Neural cell (in vitro differentiated cells): ENCODE data around the gene HIPK1. TPM values are rescaled to one million over a fixed set of nuclear protein-coding genes. Genes with fewer than 3 reads are reported as not detected.
"Not testable (repeated sequence)": the region's sequence is repeated elsewhere in the genome, so short reads cannot be mapped to it uniquely, and the experiment has no call there.

ENCODE experiments used
- H2AFZ ChIP-seq: fragments of 200-600, 300-800 bp; sonication (generic), shearing (Covaris generic); 2 replicates; pipeline ENCODE4 v1.6.0; 2014; ENCODE audit warnings: low read depth, mild to moderate bottlenecking, antibody characterized with exemption, low read length, moderate library complexity
- H3F3A ChIP-seq: fragments of 200-600 bp; shearing (Covaris generic); 2 replicates; pipeline ENCODE4 v1.6.1; 2016; ENCODE audit warnings: mild to moderate bottlenecking, moderate library complexity, mixed read lengths, antibody characterized with exemption, low read length; ENCODE audit not compliant: insufficient read depth, poor library complexity, severe bottlenecking
- H3K27ac ChIP-seq: fragments of 200-600, 300-800 bp; sonication (generic), shearing (Covaris generic); 2 replicates; pipeline ENCODE4 v1.5.1; 2014; ENCODE audit warnings: mild to moderate bottlenecking, low read length, moderate library complexity
- H3K27me3 ChIP-seq: fragments of 300-800, 200-600 bp; sonication (generic), shearing (Covaris generic); 2 replicates; pipeline ENCODE4 v1.6.0; 2014; ENCODE audit warnings: mild to moderate bottlenecking, low read depth, low read length, moderate library complexity; ENCODE audit not compliant: insufficient read depth
- H3K36me3 ChIP-seq: fragments of 300-800, 200-600 bp; sonication (generic), shearing (Covaris generic); 2 replicates; pipeline ENCODE4 v1.5.1; 2014; ENCODE audit warnings: mild to moderate bottlenecking, antibody characterized with exemption, low read length, moderate library complexity; ENCODE audit not compliant: insufficient read depth
- H3K4me2 ChIP-seq: fragments of 300-800, 200-600 bp; sonication (generic), shearing (Covaris generic); 2 replicates; pipeline ENCODE4 v1.6.0; 2014; ENCODE audit warnings: mild to moderate bottlenecking, low read length
- H3K4me3 ChIP-seq: fragments of 300-800, 200-600 bp; sonication (generic), shearing (Covaris generic); 2 replicates; pipeline ENCODE4 v1.5.1; 2014; ENCODE audit warnings: mild to moderate bottlenecking, low read length, moderate library complexity
- H3K79me2 ChIP-seq: fragments of 200-600 bp; shearing (Covaris generic); replicated peaks from 2 replicates; pipeline ENCODE4 v1.6.0; 2014; ENCODE audit warnings: mild to moderate bottlenecking, low read length, moderate library complexity; ENCODE audit not compliant: insufficient read depth
- H3K9ac ChIP-seq: fragments of 300-800, 200-600 bp; sonication (generic), shearing (Covaris generic); 2 replicates; pipeline ENCODE4 v1.6.1; 2016; ENCODE audit warnings: mild to moderate bottlenecking, low read length, mixed read lengths
- H3K9me2 ChIP-seq: fragments of 200-600 bp; shearing (Covaris generic); 2 replicates; pipeline ENCODE4 v1.6.1; 2016; ENCODE audit warnings: mild to moderate bottlenecking, low read length, mixed read lengths; ENCODE audit not compliant: insufficient read depth
- H3K9me3 ChIP-seq: fragments of 200-600, 300-800 bp; sonication (generic), shearing (Covaris generic); 2 replicates; pipeline ENCODE4 v1.6.1; 2016; ENCODE audit warnings: mild to moderate bottlenecking, mixed run types, low read length, moderate library complexity, mixed read lengths
- H4K20me1 ChIP-seq: fragments of 200-600 bp; shearing (Covaris generic); 2 replicates; pipeline ENCODE4 v1.6.1; 2016; ENCODE audit warnings: mild to moderate bottlenecking, mixed run types; ENCODE audit not compliant: insufficient read depth
- EP300 ChIP-seq: fragments of 450-650 bp; conservative IDR thresholded peaks from 2 replicates; pipeline ENCODE4 v1.6.1; 2014; ENCODE audit warnings: antibody characterized with exemption, mild to moderate bottlenecking, moderate library complexity; ENCODE audit not compliant: poor library complexity, severe bottlenecking
- EZH2 ChIP-seq: fragments of 200-600, 300-800 bp; shearing (Covaris generic), sonication (generic); IDR thresholded peaks from 2 replicates; pipeline ENCODE4 v1.6.1; 2014; ENCODE audit warnings: antibody characterized with exemption, low read length, borderline replicate concordance, mild to moderate bottlenecking; ENCODE audit not compliant: insufficient read depth, poor library complexity, severe bottlenecking
- MXI1 ChIP-seq: fragments of 450-650 bp; conservative IDR thresholded peaks from 2 replicates; pipeline ENCODE4 v1.6.1; 2014; ENCODE audit warnings: antibody characterized with exemption, mild to moderate bottlenecking; ENCODE audit not compliant: poor library complexity, severe bottlenecking
- POLR2AphosphoS5 ChIP-seq: IDR thresholded peaks from 2 replicates; pipeline ENCODE4 v1.6.1; 2012
- RAD21 ChIP-seq: fragments of 450-650 bp; conservative IDR thresholded peaks from 2 replicates; pipeline ENCODE4 v1.6.1; 2014; ENCODE audit warnings: antibody characterized with exemption, mild to moderate bottlenecking, moderate library complexity
- SMC3 ChIP-seq: fragments of 450-650 bp; conservative IDR thresholded peaks from 2 replicates; pipeline ENCODE4 v1.6.1; 2014; ENCODE audit warnings: antibody characterized with exemption, mild to moderate bottlenecking, moderate library complexity; ENCODE audit not compliant: poor library complexity
- TAF1 ChIP-seq: IDR thresholded peaks from 2 replicates; pipeline ENCODE4 v1.6.1; 2012; ENCODE audit warnings: low read depth
- polyA plus RNA-seq: library from polyadenylated mRNA; depleted of rRNA; stranded (reverse); fragments of >200 nt; gene quantifications from 2 replicates; pipeline ENCODE4 v1.2.3, GENCODE V29; 2014
- TF ChIP-seq, protein P1 (sequence below): fragments of 450-650 bp; IDR thresholded peaks from 2 replicates; pipeline ENCODE4 v1.5.1; 2014; ENCODE audit warnings: antibody characterized with exemption, mild to moderate bottlenecking, moderate library complexity; ENCODE audit not compliant: poor library complexity, severe bottlenecking
- TF ChIP-seq, protein P2 (sequence below): IDR thresholded peaks from 2 replicates; pipeline ENCODE4 v1.6.1; 2012; ENCODE audit warnings: borderline replicate concordance

HIPK1 gene
- polyA plus RNA-seq, 1 donor from 2014 or later = 22.9 TPM

DNA sequence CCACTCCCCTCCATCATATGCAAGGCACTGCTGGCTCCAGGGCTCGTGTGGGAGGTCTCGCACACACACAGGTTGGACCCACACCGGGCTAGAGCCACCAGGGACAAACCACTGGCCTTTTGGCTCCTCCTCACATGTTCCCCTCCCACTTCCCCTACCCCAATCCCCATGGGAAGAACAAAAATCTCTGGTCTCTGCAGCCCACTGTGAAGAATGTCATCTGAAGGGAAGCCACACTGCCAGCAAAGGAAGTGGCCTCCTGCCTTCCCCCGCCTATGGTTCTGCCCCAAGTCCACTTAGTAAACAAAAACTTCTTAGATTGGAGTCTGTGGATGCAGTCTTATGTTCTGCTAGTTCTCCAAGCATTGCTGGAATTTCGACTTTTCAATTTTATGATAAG lies 74.3 kb downstream of the HIPK1 start:
- Histone ChIP-seq H3K79me2 (no peaks in the 10 kb centered on the region), H3K4me2 (no peak overlapping the region), H3K27me3 (no peaks in the 10 kb centered on the region), H4K20me1 (no peaks in the 10 kb centered on the region), H3K9ac (no peak overlapping the region), H3K4me3 (no peak overlapping the region), H3K9me3 (no peaks in the 10 kb centered on the region), H3K27ac (no peak overlapping the region), H2AFZ (no peak overlapping the region), H3F3A (no peaks in the 10 kb centered on the region), H3K36me3 (no peaks in the 10 kb centered on the region), H3K9me2 (no peaks in the 10 kb centered on the region)
- TF ChIP-seq RAD21 (no peak), EP300 (no peak), TAF1 (no peak), MXI1 (no peak), POLR2AphosphoS5 (no peak), SMC3 (no peak), EZH2 (no peak)
- TF ChIP-seq, protein P1, sequence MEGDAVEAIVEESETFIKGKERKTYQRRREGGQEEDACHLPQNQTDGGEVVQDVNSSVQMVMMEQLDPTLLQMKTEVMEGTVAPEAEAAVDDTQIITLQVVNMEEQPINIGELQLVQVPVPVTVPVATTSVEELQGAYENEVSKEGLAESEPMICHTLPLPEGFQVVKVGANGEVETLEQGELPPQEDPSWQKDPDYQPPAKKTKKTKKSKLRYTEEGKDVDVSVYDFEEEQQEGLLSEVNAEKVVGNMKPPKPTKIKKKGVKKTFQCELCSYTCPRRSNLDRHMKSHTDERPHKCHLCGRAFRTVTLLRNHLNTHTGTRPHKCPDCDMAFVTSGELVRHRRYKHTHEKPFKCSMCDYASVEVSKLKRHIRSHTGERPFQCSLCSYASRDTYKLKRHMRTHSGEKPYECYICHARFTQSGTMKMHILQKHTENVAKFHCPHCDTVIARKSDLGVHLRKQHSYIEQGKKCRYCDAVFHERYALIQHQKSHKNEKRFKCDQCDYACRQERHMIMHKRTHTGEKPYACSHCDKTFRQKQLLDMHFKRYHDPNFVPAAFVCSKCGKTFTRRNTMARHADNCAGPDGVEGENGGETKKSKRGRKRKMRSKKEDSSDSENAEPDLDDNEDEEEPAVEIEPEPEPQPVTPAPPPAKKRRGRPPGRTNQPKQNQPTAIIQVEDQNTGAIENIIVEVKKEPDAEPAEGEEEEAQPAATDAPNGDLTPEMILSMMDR = no peak
- TF ChIP-seq, protein P2, sequence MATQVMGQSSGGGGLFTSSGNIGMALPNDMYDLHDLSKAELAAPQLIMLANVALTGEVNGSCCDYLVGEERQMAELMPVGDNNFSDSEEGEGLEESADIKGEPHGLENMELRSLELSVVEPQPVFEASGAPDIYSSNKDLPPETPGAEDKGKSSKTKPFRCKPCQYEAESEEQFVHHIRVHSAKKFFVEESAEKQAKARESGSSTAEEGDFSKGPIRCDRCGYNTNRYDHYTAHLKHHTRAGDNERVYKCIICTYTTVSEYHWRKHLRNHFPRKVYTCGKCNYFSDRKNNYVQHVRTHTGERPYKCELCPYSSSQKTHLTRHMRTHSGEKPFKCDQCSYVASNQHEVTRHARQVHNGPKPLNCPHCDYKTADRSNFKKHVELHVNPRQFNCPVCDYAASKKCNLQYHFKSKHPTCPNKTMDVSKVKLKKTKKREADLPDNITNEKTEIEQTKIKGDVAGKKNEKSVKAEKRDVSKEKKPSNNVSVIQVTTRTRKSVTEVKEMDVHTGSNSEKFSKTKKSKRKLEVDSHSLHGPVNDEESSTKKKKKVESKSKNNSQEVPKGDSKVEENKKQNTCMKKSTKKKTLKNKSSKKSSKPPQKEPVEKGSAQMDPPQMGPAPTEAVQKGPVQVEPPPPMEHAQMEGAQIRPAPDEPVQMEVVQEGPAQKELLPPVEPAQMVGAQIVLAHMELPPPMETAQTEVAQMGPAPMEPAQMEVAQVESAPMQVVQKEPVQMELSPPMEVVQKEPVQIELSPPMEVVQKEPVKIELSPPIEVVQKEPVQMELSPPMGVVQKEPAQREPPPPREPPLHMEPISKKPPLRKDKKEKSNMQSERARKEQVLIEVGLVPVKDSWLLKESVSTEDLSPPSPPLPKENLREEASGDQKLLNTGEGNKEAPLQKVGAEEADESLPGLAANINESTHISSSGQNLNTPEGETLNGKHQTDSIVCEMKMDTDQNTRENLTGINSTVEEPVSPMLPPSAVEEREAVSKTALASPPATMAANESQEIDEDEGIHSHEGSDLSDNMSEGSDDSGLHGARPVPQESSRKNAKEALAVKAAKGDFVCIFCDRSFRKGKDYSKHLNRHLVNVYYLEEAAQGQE = no peak

DNA sequence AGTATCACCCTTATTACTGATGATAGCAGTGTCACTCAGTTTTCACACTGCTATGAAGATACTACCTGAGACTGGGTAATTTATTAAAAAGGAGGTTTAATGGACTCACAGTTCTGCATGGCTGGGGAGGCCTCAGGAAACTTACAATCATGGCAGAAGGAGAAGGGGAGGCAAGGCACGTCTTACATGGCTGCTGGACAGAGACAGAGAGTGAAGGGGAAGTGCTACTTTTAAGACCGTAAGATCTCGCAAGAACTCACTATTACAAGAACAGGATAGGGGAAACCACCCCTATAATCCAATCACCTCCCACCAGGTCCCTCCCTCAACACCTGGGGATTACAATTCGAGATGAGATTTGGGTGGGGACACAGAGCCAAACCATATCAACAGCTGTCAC lies 77.7 kb downstream of the HIPK1 start:
- H3K27ac ChIP-seq, H3K9ac ChIP-seq, H4K20me1 ChIP-seq, H3K79me2 ChIP-seq, H3K36me3 ChIP-seq, H2AFZ ChIP-seq, H3F3A ChIP-seq, H3K4me3 ChIP-seq, H3K4me2 ChIP-seq, H3K27me3 ChIP-seq, H3K9me3 ChIP-seq, H3K9me2 ChIP-seq: not testable (repeated sequence)

DNA sequence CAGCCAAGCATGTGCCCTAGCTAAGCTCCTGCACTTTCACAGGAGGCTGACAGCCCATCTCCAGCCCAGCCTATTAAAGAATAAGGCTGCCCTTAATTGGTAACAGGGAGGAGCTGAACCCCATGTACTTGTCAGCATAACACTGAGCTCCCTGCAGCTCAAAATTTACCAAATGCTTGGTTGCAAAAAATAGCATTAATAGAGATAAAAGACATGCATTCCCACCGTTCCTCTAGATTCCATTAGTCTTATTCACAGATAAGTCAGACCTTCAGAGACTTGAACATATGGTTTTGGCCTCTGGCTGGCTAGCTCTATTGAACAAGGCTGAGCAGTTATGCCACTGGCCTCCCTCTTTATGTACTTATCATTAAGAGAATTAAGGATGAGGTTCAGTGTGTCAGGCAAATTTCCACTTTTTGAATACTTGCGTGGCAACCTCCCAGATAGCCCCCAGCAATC lies 79.4 kb downstream of the HIPK1 start:
- H3K9me2 ChIP-seq = no peaks in the 10 kb centered on the region
- H2AFZ ChIP-seq = no peak overlapping the region
- no peaks in the 10 kb centered on the region for H3K9me3 ChIP-seq
- no peaks in the 10 kb centered on the region for H4K20me1 ChIP-seq
- no peak for TF ChIP-seq EZH2
- no peak overlapping the region for H3K9ac ChIP-seq
- H3K4me2 ChIP-seq = no peak overlapping the region
- H3K27me3 ChIP-seq = no peaks in the 10 kb centered on the region
- no peaks in the 10 kb centered on the region for H3F3A ChIP-seq
- no peak overlapping the region for H3K4me3 ChIP-seq
- H3K79me2 ChIP-seq = no peaks in the 10 kb centered on the region
- H3K27ac ChIP-seq = no peak overlapping the region
- H3K36me3 ChIP-seq = no peaks in the 10 kb centered on the region
